ENCODE measurements around the gene TAOK3. TPM values are rescaled to one million over a fixed set of nuclear protein-coding genes. Genes with fewer than 3 reads are reported as not detected.

Gene TAOK3
- total and polyA plus RNA-seq, 10 of the 15 experiments (the other 5 are each of a cell fraction or from before 2014, with no cell fraction given): 41.3 to 131 (median 57.8) TPM

DNA sequence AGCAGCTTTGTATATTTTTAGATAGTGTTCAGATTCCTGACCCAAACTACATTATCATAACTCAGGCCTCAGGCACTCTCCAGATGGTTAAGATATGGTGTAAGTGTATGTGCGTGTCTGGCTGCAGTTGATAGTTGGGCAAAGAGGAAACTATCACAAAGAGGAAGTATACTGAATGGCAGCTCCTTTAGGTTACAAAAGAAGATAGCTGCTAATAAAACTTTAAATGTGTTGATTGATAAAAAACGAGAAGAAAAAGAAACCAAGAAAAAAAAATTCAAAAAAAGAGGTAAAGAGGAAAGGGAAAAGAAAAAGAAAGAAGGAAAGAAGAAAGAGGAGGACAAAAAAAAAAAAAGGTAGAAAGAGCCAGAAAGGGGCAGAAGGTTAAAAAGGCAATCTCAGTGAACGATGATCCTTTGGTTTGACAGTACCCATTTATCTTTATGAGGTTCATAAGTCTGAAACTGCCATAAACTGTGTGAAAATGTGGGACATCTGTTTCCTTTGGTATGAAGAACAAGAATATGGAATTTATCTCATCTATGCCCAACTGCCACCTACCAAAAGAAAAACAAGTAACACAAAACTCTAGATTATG lies 42.2 kb downstream of the TAOK3 start:
- H3K9me3 ChIP-seq (replicated peaks; ENCODE audit: control insufficient read depth, insufficient read depth, low read length): peaks cover 3% of the 10 kb centered on the region
- no peaks in the 10 kb centered on the region for H3K27me3 ChIP-seq (replicated peaks in 1 of 2; ENCODE audit: control insufficient read depth in 2 of 2, insufficient read depth in 2 of 2, low read length in 1 of 2)
- peak overlapping the region; percentile 71 for H3K27ac ChIP-seq (ENCODE audit: control insufficient read depth, insufficient read depth)
- BruUV-seq (replicated peaks): no TSS peak
- FAIRE-seq (no peak), ATAC-seq (peak; percentile 93), DNase-seq (ENCODE audit: low read depth, low spot score) (no peak)
- CTCF ChIA-PET: interaction anchor here (1.0 to 1.5 kb wide), 4 partner anchors 26 to 125 kb away, joined by 4 to 9 read pairs (median 4); partner anchors contain the start of gene SUDS3
- RAD21 ChIA-PET (ENCODE audit: unreplicated experiment): interaction anchor here (0.7 to 1.9 kb wide), 9 partner anchors 15 to 147 kb away, joined by 3 to 6 read pairs (median 4); no protein-coding TSS in a partner anchor
- H3K79me2 ChIP-seq (ENCODE audit: control insufficient read depth, insufficient read depth, low read length): peaks cover 60% of the 10 kb centered on the region
- in situ Hi-C loops (cut with MboI) (no loop called here), intact Hi-C loops (cut with micrococcal nuclease; ENCODE audit: unreplicated experiment) (no loop called here)
- WGBS (ENCODE audit: insufficient coverage, insufficient replicate concordance, low lambda C conversion rate, missing lambda C conversion rate): 6% methylated on average over 3 of the region's 3 CpGs
- POLR2A ChIA-PET: interaction anchor here (0.7 to 3.7 kb wide), 9 partner anchors 9 to 963 kb away, joined by 3 to 21 read pairs (median 5); no protein-coding TSS in a partner anchor
- H3K4me3 ChIP-seq: no peak overlapping the region
- H2AFZ ChIP-seq (ENCODE audit: control insufficient read depth, low read depth, low read length): no peak overlapping the region
- H3K4me1 ChIP-seq (ENCODE audit: control insufficient read depth, insufficient read depth, low read length): peaks cover 20% of the 10 kb centered on the region
- H4K20me1 ChIP-seq (ENCODE audit: control insufficient read depth, insufficient read depth): no peaks in the 10 kb centered on the region
- H3K9ac ChIP-seq (ENCODE audit: control insufficient read depth, insufficient read depth, low read length): no peak overlapping the region
- SMC1A ChIA-PET (ENCODE audit: uncharacterized antibody, unreplicated experiment): interaction anchor here (0.6 to 4.2 kb wide), 9 partner anchors 10 to 163 kb away, joined by 3 to 44 read pairs (median 3); no protein-coding TSS in a partner anchor
- TF ChIP-seq HDGF (IDR thresholded peaks at IDR 0.05) (0 out of 2 replicates have a peak, but pooled peaks have one; percentile 53), NFIC (IDR thresholded peaks at IDR 0.05; ENCODE audit: low read depth, low read length) (peak; percentile 21; the same call in 1 of the 2 replicates), POU2F2 (IDR thresholded peaks at IDR 0.05; ENCODE audit: borderline replicate concordance, low read depth, low read length) (no peak), GATAD2B (conservative IDR thresholded peaks at IDR 0.05; ENCODE audit: low read depth) (no peak), IRF4 (IDR thresholded peaks at IDR 0.05; ENCODE audit: low read depth, low read length) (no peak), RUNX3 (IDR thresholded peaks at IDR 0.05; ENCODE audit: low read length) (peak; percentile 15; the same call in 1 of the 2 replicates), MTA2 (IDR thresholded peaks at IDR 0.05; ENCODE audit: low read depth) (peak; percentile 27; the same call in 1 of the 2 replicates), NBN (IDR thresholded peaks at IDR 0.05) (peak; percentile 85), ATF7 (IDR thresholded peaks at IDR 0.05; ENCODE audit: low read depth) (0 out of 2 replicates have a peak, but pooled peaks have one; percentile 28)
- TF ChIP-seq, protein P1, sequence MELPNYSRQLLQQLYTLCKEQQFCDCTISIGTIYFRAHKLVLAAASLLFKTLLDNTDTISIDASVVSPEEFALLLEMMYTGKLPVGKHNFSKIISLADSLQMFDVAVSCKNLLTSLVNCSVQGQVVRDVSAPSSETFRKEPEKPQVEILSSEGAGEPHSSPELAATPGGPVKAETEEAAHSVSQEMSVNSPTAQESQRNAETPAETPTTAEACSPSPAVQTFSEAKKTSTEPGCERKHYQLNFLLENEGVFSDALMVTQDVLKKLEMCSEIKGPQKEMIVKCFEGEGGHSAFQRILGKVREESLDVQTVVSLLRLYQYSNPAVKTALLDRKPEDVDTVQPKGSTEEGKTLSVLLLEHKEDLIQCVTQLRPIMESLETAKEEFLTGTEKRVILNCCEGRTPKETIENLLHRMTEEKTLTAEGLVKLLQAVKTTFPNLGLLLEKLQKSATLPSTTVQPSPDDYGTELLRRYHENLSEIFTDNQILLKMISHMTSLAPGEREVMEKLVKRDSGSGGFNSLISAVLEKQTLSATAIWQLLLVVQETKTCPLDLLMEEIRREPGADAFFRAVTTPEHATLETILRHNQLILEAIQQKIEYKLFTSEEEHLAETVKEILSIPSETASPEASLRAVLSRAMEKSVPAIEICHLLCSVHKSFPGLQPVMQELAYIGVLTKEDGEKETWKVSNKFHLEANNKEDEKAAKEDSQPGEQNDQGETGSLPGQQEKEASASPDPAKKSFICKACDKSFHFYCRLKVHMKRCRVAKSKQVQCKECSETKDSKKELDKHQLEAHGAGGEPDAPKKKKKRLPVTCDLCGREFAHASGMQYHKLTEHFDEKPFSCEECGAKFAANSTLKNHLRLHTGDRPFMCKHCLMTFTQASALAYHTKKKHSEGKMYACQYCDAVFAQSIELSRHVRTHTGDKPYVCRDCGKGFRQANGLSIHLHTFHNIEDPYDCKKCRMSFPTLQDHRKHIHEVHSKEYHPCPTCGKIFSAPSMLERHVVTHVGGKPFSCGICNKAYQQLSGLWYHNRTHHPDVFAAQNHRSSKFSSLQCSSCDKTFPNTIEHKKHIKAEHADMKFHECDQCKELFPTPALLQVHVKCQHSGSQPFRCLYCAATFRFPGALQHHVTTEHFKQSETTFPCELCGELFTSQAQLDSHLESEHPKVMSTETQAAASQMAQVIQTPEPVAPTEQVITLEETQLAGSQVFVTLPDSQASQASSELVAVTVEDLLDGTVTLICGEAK (IDR thresholded peaks at IDR 0.05; ENCODE audit: borderline replicate concordance): peak; percentile 90
- TF ChIP-seq, protein P2, sequence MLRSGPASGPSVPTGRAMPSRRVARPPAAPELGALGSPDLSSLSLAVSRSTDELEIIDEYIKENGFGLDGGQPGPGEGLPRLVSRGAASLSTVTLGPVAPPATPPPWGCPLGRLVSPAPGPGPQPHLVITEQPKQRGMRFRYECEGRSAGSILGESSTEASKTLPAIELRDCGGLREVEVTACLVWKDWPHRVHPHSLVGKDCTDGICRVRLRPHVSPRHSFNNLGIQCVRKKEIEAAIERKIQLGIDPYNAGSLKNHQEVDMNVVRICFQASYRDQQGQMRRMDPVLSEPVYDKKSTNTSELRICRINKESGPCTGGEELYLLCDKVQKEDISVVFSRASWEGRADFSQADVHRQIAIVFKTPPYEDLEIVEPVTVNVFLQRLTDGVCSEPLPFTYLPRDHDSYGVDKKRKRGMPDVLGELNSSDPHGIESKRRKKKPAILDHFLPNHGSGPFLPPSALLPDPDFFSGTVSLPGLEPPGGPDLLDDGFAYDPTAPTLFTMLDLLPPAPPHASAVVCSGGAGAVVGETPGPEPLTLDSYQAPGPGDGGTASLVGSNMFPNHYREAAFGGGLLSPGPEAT (IDR thresholded peaks at IDR 0.05; ENCODE audit: low read depth): peak; percentile 29; the same call in 1 of the 2 replicates
- TF ChIP-seq, protein P3, sequence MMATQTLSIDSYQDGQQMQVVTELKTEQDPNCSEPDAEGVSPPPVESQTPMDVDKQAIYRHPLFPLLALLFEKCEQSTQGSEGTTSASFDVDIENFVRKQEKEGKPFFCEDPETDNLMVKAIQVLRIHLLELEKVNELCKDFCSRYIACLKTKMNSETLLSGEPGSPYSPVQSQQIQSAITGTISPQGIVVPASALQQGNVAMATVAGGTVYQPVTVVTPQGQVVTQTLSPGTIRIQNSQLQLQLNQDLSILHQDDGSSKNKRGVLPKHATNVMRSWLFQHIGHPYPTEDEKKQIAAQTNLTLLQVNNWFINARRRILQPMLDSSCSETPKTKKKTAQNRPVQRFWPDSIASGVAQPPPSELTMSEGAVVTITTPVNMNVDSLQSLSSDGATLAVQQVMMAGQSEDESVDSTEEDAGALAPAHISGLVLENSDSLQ (IDR thresholded peaks at IDR 0.05): peak; percentile 38
- TF ChIP-seq, protein P4, sequence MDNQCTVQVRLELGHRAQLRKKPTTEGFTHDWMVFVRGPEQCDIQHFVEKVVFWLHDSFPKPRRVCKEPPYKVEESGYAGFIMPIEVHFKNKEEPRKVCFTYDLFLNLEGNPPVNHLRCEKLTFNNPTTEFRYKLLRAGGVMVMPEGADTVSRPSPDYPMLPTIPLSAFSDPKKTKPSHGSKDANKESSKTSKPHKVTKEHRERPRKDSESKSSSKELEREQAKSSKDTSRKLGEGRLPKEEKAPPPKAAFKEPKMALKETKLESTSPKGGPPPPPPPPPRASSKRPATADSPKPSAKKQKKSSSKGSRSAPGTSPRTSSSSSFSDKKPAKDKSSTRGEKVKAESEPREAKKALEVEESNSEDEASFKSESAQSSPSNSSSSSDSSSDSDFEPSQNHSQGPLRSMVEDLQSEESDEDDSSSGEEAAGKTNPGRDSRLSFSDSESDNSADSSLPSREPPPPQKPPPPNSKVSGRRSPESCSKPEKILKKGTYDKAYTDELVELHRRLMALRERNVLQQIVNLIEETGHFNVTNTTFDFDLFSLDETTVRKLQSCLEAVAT (IDR thresholded peaks at IDR 0.05): peak; percentile 86
- H3K36me3 ChIP-seq (ENCODE audit: control insufficient read depth in 2 of 2, insufficient read depth in 2 of 2, low read length in 1 of 2): peaks cover 0 to 4% of the 10 kb centered on the region in 2 experiments; a peak in 1 of 4 replicates
- peak overlapping the region; percentile 23; the same call in 1 of the 2 replicates for H3K4me2 ChIP-seq (ENCODE audit: control insufficient read depth, insufficient read depth)
